ENCODE data around the gene PTPRG.

PTPRG gene

GRCh38 chr3:61991706-61992105 lies 430.3 kb downstream of the PTPRG start:
- no peak for ATAC-seq (replicated peaks)
- Mint-ChIP-seq H3K27ac (no peak overlapping the region), H3K27me3 (no peaks in the 10 kb centered on the region), H3K36me3 (ENCODE audit: insufficient read depth) (no peaks in the 10 kb centered on the region), H3K9me3 (peaks cover 0 to 4% of the 10 kb centered on the region in 2 donors), H3K4me3 (no peak overlapping the region), H3K4me1 (ENCODE audit: low read depth in 2 of 2) (no peaks in the 10 kb centered on the region)
- DNase-seq = no peak

GRCh38 chr3:61996366-61996765 lies 435.0 kb downstream of the PTPRG start:
- DNase-seq = no peak
- no peaks in the 10 kb centered on the region for H3K27me3 Mint-ChIP-seq

DNA sequence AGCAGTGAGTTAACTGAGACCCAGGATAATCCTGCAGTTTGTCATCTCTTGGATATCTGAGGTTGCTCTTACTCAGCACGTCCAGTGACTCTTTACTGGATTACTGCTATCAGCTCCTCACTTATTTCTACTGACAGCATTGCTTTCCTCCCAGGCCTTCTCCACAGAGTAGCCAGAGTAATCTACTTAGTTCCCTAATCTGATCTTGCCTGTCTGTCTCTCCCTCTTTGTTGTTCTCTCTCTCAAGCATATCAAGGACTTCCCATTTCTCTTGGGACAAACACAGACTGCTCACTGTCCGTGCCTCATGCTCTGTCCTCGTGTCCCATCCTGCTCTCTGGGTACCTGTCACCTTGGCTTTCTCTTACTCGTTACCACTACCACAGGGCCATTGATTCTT lies 435.7 kb downstream of the PTPRG start:
- H3K9me3 Mint-ChIP-seq = peaks cover 0 to 4% of the 10 kb centered on the region in 2 donors
- no peak overlapping the region for H3K27ac Mint-ChIP-seq
- no peaks in the 10 kb centered on the region for H3K4me1 Mint-ChIP-seq (ENCODE audit: low read depth in 2 of 2)
- DNase-seq (no peak), ATAC-seq (replicated peaks) (no peak)
- no peak overlapping the region for H3K4me3 Mint-ChIP-seq
- H3K36me3 Mint-ChIP-seq (ENCODE audit: insufficient read depth) = no peaks in the 10 kb centered on the region
- no peaks in the 10 kb centered on the region for H3K27me3 Mint-ChIP-seq

More at GRCh38 chr3:61996366-61996765, 435.0 kb downstream of the PTPRG start:
- H3K4me1 Mint-ChIP-seq (ENCODE audit: low read depth in 2 of 2) = no peaks in the 10 kb centered on the region
- no peak overlapping the region for H3K4me3 Mint-ChIP-seq
- H3K9me3 Mint-ChIP-seq = peaks cover 0 to 4% of the 10 kb centered on the region in 2 donors
- no peak overlapping the region for H3K27ac Mint-ChIP-seq
- no peaks in the 10 kb centered on the region for H3K36me3 Mint-ChIP-seq (ENCODE audit: insufficient read depth)
- ATAC-seq (replicated peaks) = no peak

GRCh38 chr3:62003835-62004234 lies 442.5 kb downstream of the PTPRG start:
- H3K4me1 Mint-ChIP-seq (ENCODE audit: low read depth in 2 of 2) = no peaks in the 10 kb centered on the region
- H3K27me3 Mint-ChIP-seq = no peaks in the 10 kb centered on the region
- H3K27ac Mint-ChIP-seq = no peak overlapping the region
- no peak overlapping the region for H3K4me3 Mint-ChIP-seq
- DNase-seq = no peak
- H3K36me3 Mint-ChIP-seq (ENCODE audit: insufficient read depth) = no peaks in the 10 kb centered on the region
- peaks cover 3 to 8% of the 10 kb centered on the region in 2 donors for H3K9me3 Mint-ChIP-seq
- ATAC-seq (replicated peaks) = no peak

DNA sequence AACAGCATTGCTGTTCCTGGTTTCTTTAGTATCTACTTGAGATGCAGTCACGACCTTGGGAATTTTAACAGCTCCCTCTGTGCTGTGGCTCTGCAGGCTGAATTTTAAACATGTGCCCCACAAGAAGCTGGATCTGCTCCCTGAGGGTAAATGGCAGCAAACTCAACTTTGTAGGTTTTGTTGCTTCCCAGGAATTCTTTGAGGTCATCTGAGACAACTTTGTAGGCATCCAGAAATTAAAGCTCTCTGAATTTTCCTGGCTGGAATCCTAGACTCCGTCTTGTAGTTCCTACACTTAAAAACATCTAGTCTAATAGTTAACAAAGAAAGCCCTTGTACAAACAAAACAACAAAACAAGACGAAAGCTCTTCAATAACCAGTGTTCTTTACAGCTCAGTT lies 445.7 kb downstream of the PTPRG start:
- H3K36me3 Mint-ChIP-seq (ENCODE audit: insufficient read depth) = no peaks in the 10 kb centered on the region
- no peak for ATAC-seq (replicated peaks)
- H3K9me3 Mint-ChIP-seq = peaks cover 8 to 15% of the 10 kb centered on the region in 2 donors
- no peak for DNase-seq
- no peak overlapping the region for H3K27ac Mint-ChIP-seq
- no peaks in the 10 kb centered on the region for H3K27me3 Mint-ChIP-seq
- H3K4me3 Mint-ChIP-seq = no peak overlapping the region
- H3K4me1 Mint-ChIP-seq (ENCODE audit: low read depth in 2 of 2) = no peaks in the 10 kb centered on the region

DNA sequence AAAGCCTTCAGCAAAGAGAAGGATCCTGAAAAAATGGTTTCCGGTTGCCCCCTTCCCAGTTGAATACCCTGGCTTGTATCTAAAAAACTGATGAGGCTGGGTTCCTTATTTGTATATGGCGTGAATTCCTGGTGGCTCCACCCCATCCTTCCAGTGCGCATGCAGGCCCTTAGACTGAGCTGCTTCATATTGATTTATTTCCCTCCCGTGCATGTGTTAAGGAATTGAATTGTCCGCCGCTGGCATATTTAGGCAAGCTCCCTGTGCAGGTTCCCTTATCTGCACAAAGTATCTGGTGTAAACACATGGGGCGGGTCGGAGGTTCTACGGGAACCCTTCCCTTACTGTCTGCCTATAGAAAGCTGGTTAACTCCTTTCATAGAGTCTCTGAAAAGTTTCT lies 449.6 kb downstream of the PTPRG start:
- no peak for ATAC-seq (replicated peaks)
- no peaks in the 10 kb centered on the region for H3K36me3 Mint-ChIP-seq (ENCODE audit: insufficient read depth)
- no peaks in the 10 kb centered on the region for H3K4me1 Mint-ChIP-seq (ENCODE audit: low read depth in 2 of 2)
- H3K27ac Mint-ChIP-seq = no peak overlapping the region
- no peaks in the 10 kb centered on the region for H3K27me3 Mint-ChIP-seq
- H3K9me3 Mint-ChIP-seq = peaks cover 8% of the 10 kb centered on the region in 2 donors
- no peak overlapping the region for H3K4me3 Mint-ChIP-seq
- DNase-seq = no peak

DNA sequence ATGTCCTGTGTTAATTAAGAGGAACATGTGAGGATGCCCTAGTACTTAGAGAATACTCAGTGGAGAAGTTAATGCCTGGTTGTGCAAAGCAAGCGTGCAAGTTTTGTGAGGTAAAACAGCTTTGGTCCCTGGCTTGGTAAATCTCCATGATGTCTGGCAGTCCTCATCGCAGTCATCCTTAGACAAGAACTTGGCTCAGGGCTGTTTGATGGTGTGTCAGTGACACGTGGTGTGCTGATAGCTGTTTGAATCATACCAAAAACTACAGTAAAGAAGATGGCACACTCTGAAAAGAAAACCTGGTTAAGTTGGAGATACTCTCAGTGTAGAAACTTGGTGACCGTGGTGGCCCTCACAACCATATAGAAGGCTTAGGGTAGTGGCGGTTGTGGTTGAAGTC lies 450.3 kb downstream of the PTPRG start:
- Mint-ChIP-seq H3K4me1 (ENCODE audit: low read depth in 2 of 2) (no peaks in the 10 kb centered on the region), H3K4me3 (no peak overlapping the region), H3K27ac (no peak overlapping the region), H3K9me3 (peaks cover 6 to 8% of the 10 kb centered on the region in 2 donors), H3K27me3 (no peaks in the 10 kb centered on the region), H3K36me3 (ENCODE audit: insufficient read depth) (no peaks in the 10 kb centered on the region)
- DNase-seq (no peak), ATAC-seq (replicated peaks) (no peak)

DNA sequence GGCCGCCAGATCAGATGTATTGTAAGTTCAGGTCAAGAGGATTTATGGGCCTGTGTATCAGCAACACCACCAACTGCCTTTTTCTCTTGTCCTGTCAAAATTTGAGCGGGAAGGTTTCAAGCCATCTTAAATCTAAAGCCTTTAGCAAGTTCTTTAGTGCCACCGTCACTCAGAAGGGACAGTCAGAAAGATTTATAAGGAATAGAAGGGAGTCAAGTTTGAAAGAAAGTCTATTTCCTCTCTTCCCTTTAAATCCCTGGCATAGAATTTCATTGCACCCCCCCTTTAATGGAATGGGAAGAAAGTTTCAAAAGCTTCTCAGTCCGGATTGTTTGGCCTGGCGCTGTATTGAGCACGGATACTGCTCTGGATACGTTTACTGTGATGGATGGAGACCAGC lies 452.6 kb downstream of the PTPRG start:
- ATAC-seq (replicated peaks) (no peak), DNase-seq (no peak)
- no peaks in the 10 kb centered on the region for H3K27me3 Mint-ChIP-seq
- H3K36me3 Mint-ChIP-seq (ENCODE audit: insufficient read depth) = no peaks in the 10 kb centered on the region
- no peak overlapping the region for H3K4me3 Mint-ChIP-seq
- H3K4me1 Mint-ChIP-seq (ENCODE audit: low read depth in 2 of 2) = no peaks in the 10 kb centered on the region
- no peak overlapping the region for H3K27ac Mint-ChIP-seq
- H3K9me3 Mint-ChIP-seq = peaks cover 8 to 9% of the 10 kb centered on the region in 2 donors

GRCh38 chr3:62015111-62015510 lies 453.7 kb downstream of the PTPRG start:
- Mint-ChIP-seq H3K4me3 (no peak overlapping the region), H3K9me3 (peaks cover 0 to 9% of the 10 kb centered on the region in 2 donors), H3K36me3 (ENCODE audit: insufficient read depth) (no peaks in the 10 kb centered on the region), H3K4me1 (ENCODE audit: low read depth in 2 of 2) (no peaks in the 10 kb centered on the region), H3K27ac (no peak overlapping the region), H3K27me3 (no peaks in the 10 kb centered on the region)
- ATAC-seq (replicated peaks) = no peak
- DNase-seq = no peak

GRCh38 chr3:62019906-62020305 lies 458.5 kb downstream of the PTPRG start:
- Mint-ChIP-seq H3K27ac (no peak overlapping the region), H3K36me3 (ENCODE audit: insufficient read depth) (no peaks in the 10 kb centered on the region), H3K9me3 (peaks cover 0 to 4% of the 10 kb centered on the region in 2 donors), H3K4me1 (ENCODE audit: low read depth in 2 of 2) (no peaks in the 10 kb centered on the region), H3K27me3 (no peaks in the 10 kb centered on the region), H3K4me3 (no peak overlapping the region)
- DNase-seq (no peak), ATAC-seq (replicated peaks) (no peak)

DNA sequence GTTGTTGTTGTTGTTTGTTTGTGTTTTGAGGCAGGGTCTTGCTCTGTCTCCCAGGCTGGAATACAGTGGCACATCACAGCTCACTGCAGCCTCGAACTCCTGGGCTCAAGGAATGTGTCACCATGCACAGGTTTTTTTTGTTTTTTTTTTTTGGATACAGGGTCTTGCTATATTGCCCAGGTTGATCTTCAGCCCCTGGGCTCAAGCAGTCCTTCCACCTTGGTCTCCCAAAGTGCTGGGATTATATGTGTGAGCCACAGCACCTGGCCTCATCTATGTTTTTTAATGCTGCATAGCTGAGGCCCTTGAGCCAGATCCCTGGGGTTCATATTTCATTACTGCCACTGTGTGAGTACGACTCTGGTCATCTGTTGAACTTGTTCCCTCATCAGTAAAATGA lies 459.3 kb downstream of the PTPRG start:
- H3K4me3 Mint-ChIP-seq = no peak overlapping the region
- no peaks in the 10 kb centered on the region for H3K27me3 Mint-ChIP-seq
- ATAC-seq (replicated peaks) (no peak), DNase-seq (no peak)
- H3K27ac Mint-ChIP-seq = no peak overlapping the region
- H3K36me3 Mint-ChIP-seq (ENCODE audit: insufficient read depth) = no peaks in the 10 kb centered on the region
- no peaks in the 10 kb centered on the region for H3K4me1 Mint-ChIP-seq (ENCODE audit: low read depth in 2 of 2)
- peaks cover 0 to 4% of the 10 kb centered on the region in 2 donors for H3K9me3 Mint-ChIP-seq

GRCh38 chr3:62022312-62022711 lies 460.9 kb downstream of the PTPRG start:
- DNase-seq = no peak
- Mint-ChIP-seq H3K9me3 (peaks cover 0 to 4% of the 10 kb centered on the region in 2 donors), H3K27me3 (no peaks in the 10 kb centered on the region), H3K27ac (no peak overlapping the region), H3K4me1 (ENCODE audit: low read depth in 2 of 2) (no peaks in the 10 kb centered on the region), H3K36me3 (ENCODE audit: insufficient read depth) (no peaks in the 10 kb centered on the region), H3K4me3 (no peak overlapping the region)
- no peak for ATAC-seq (replicated peaks)

- DNase-seq = no peak
- Mint-ChIP-seq H3K36me3 (ENCODE audit: insufficient read depth) (no peaks in the 10 kb centered on the region), H3K9me3 (peaks cover 0 to 1% of the 10 kb centered on the region in 2 donors), H3K4me3 (no peak overlapping the region), H3K27me3 (no peaks in the 10 kb centered on the region), H3K27ac (no peak overlapping the region), H3K4me1 (ENCODE audit: low read depth in 2 of 2) (no peaks in the 10 kb centered on the region)
- no peak for ATAC-seq (replicated peaks)
These were observed 463.5 kb downstream of the PTPRG start for GRCh38 chr3:62024882-62025281.

GRCh38 chr3:62025913-62026312 lies 464.5 kb downstream of the PTPRG start:
- Mint-ChIP-seq H3K27ac (no peak overlapping the region), H3K4me1 (ENCODE audit: low read depth in 2 of 2) (no peaks in the 10 kb centered on the region), H3K27me3 (no peaks in the 10 kb centered on the region), H3K9me3 (peaks cover under 1 to 1% of the 10 kb centered on the region in 2 donors), H3K4me3 (no peak overlapping the region), H3K36me3 (ENCODE audit: insufficient read depth) (no peaks in the 10 kb centered on the region)
- no peak for DNase-seq
- no peak for ATAC-seq (replicated peaks)

- H3K27me3 Mint-ChIP-seq = no peaks in the 10 kb centered on the region
- H3K36me3 Mint-ChIP-seq (ENCODE audit: insufficient read depth) = no peaks in the 10 kb centered on the region
- H3K27ac Mint-ChIP-seq = no peak overlapping the region
- peaks cover 1 to 10% of the 10 kb centered on the region in 2 donors for H3K9me3 Mint-ChIP-seq
- no peak overlapping the region for H3K4me3 Mint-ChIP-seq
- DNase-seq (no peak), ATAC-seq (replicated peaks) (no peak)
- no peaks in the 10 kb centered on the region for H3K4me1 Mint-ChIP-seq (ENCODE audit: low read depth in 2 of 2)
These were observed 465.9 kb downstream of the PTPRG start for GRCh38 chr3:62027241-62027640.

Data from effector memory CD8-positive, alpha-beta T cell (primary cell).